GM12878 (cell line): Measurements from ENCODE around the gene KLHL36. TPM values are rescaled to one million over a fixed set of nuclear protein-coding genes. Genes with fewer than 3 reads are reported as not detected.

ENCODE experiments used
- ATAC-seq: fragments of 200-7000 bp; cut with Tn5 transposase; 3 replicates; pipeline ENCODE4 v1.9.1; 2020; ENCODE audit warnings: mild to moderate bottlenecking, moderate library complexity
- BruUV-seq: library from RNA; stranded (reverse); fragments of 400-500 nt; replicated peaks from 2 replicates; lab custom pipeline; 2021; lab: Mats Ljungman, UMichigan
- CTCF ChIA-PET: fragments of 300-600 bp; sonication (Branson Sonifier 250); formaldehyde crosslinking; extraction: SDS; loops from one replicate; lab custom pipeline; 2021; ENCODE audit warnings: inconsistent platforms; lab: Yijun Ruan, JAX
- POLR2A ChIA-PET: fragments of 350-600 bp; formaldehyde crosslinking; extraction: SDS; loops from one replicate; lab custom pipeline; 2021; ENCODE audit warnings: inconsistent platforms; lab: Charles Lee
- RAD21 ChIA-PET: fragments of 300-600 bp; sonication (Branson Sonifier 250); formaldehyde crosslinking; loops from one replicate; lab custom pipeline; 2023; ENCODE audit warnings: antibody characterized with exemption; ENCODE audit not compliant: unreplicated experiment; lab: Charles Lee
- SMC1A ChIA-PET: fragments of 300-600 bp; sonication (Branson Sonifier 250); formaldehyde crosslinking; loops from one replicate; lab custom pipeline; 2023; ENCODE audit not compliant: unreplicated experiment, uncharacterized antibody; lab: Charles Lee
- DNase-seq: peaks from one replicate; pipeline ENCODE4 v3.0.0-alpha.2; 2011; ENCODE audit warnings: low read depth, low spot score
- FAIRE-seq: peaks from 3 replicates; lab custom pipeline; 2011; peaks lifted over from hg19 to GRCh38; lab: Jason Lieb, UNC
- H2AFZ ChIP-seq: 2 replicates; pipeline ENCODE4 v1.6.0; 2011; ENCODE audit warnings: low read depth, low read length, control low read depth; ENCODE audit not compliant: control insufficient read depth
- H3K27ac ChIP-seq: 2 replicates; pipeline ENCODE4 v1.5.1; 2011; ENCODE audit warnings: control low read depth; ENCODE audit not compliant: control insufficient read depth, insufficient read depth
- H3K27me3 ChIP-seq, 2 experiments: replicated peaks in 1 of 2; 2 replicates each; pipeline versions ENCODE4 v1.6.0 to v1.6.1; 2011; ENCODE audit warnings: low read length in 1 of 2; ENCODE audit not compliant: control insufficient read depth in 2 of 2, insufficient read depth in 2 of 2
- H3K36me3 ChIP-seq, 2 experiments: 2 replicates each; pipeline ENCODE4 v1.5.1; 2011; ENCODE audit warnings: low read length in 1 of 2; ENCODE audit not compliant: control insufficient read depth in 2 of 2, insufficient read depth in 2 of 2
- H3K4me1 ChIP-seq: 2 replicates; pipeline ENCODE4 v1.6.1; 2011; ENCODE audit warnings: mild to moderate bottlenecking, low read length, moderate library complexity, mixed read lengths; ENCODE audit not compliant: control insufficient read depth, insufficient read depth
- H3K4me2 ChIP-seq: 2 replicates; pipeline ENCODE4 v1.6.0; 2011; ENCODE audit warnings: control low read depth; ENCODE audit not compliant: control insufficient read depth, insufficient read depth
- H3K4me3 ChIP-seq: fragments of 200-600 bp; sonication (generic); 2 replicates; pipeline ENCODE4 v1.5.1; 2016
- H3K79me2 ChIP-seq: 2 replicates; pipeline ENCODE4 v1.6.0; 2011; ENCODE audit warnings: low read length; ENCODE audit not compliant: control insufficient read depth, insufficient read depth
- H3K9ac ChIP-seq: 2 replicates; pipeline ENCODE4 v1.8.0; 2011; ENCODE audit warnings: low read length, control low read depth, mixed read lengths; ENCODE audit not compliant: control insufficient read depth, insufficient read depth
- H3K9me3 ChIP-seq: replicated peaks from 3 replicates; pipeline ENCODE4 v1.5.1; 2011; ENCODE audit warnings: mild to moderate bottlenecking, low read length; ENCODE audit not compliant: control insufficient read depth, insufficient read depth
- H4K20me1 ChIP-seq: 2 replicates; pipeline ENCODE4 v1.6.0; 2011; ENCODE audit not compliant: control insufficient read depth, insufficient read depth
- ATF7 ChIP-seq: fragments of 450-650 bp; IDR thresholded peaks from 2 replicates; pipeline ENCODE4 v1.6.1; 2016; ENCODE audit warnings: low read depth, mild to moderate bottlenecking
- BCLAF1 ChIP-seq: fragments of 450-650 bp; IDR thresholded peaks from 2 replicates; pipeline ENCODE4 v1.6.1; 2017; ENCODE audit warnings: antibody characterized with exemption, mild to moderate bottlenecking, moderate library complexity
- CBX3 ChIP-seq: fragments of 200-600 bp; sonication (generic); IDR thresholded peaks from 2 replicates; pipeline ENCODE4 v1.6.1; 2016; ENCODE audit warnings: low read depth, borderline replicate concordance
- MTA3 ChIP-seq: IDR thresholded peaks from 2 replicates; pipeline ENCODE4 v1.6.1; 2012; ENCODE audit warnings: low read length, inconsistent platforms, borderline replicate concordance
- POLR2A ChIP-seq: IDR thresholded peaks from 2 replicates; pipeline ENCODE4 v1.6.1; 2011; ENCODE audit warnings: low read depth, mild to moderate bottlenecking, low read length
- POU2F2 ChIP-seq: IDR thresholded peaks from 3 replicates; pipeline ENCODE4 v1.6.1; 2011; ENCODE audit warnings: low read depth, mild to moderate bottlenecking, low read length, borderline replicate concordance
- SMAD1 ChIP-seq: fragments of 450-650 bp; IDR thresholded peaks from 2 replicates; pipeline ENCODE4 v1.6.1; 2018; ENCODE audit warnings: mild to moderate bottlenecking, low read depth; ENCODE audit not compliant: partially characterized antibody
- SUZ12 ChIP-seq: fragments of 200-600 bp; sonication (generic); IDR thresholded peaks from one replicate; pipeline ENCODE4 v1.6.1; 2018; ENCODE audit warnings: antibody characterized with exemption, mild to moderate bottlenecking; ENCODE audit not compliant: unreplicated experiment
- TAF1 ChIP-seq: IDR thresholded peaks from 2 replicates; pipeline ENCODE4 v1.6.1; 2011; ENCODE audit warnings: mild to moderate bottlenecking, low read depth, low read length, borderline replicate concordance
- WRNIP1 ChIP-seq: IDR thresholded peaks from 2 replicates; pipeline ENCODE4 v1.6.1; 2011; ENCODE audit warnings: low read depth, low read length, improper control_type of control experiment, borderline replicate concordance
- YBX1 ChIP-seq: fragments of 450-650 bp; IDR thresholded peaks from 2 replicates; pipeline ENCODE4 v1.6.1; 2016; ENCODE audit warnings: antibody characterized with exemption
- ZNF384 ChIP-seq: IDR thresholded peaks from 2 replicates; pipeline ENCODE4 v1.6.1; 2012; ENCODE audit warnings: low read depth, mild to moderate bottlenecking, low read length, improper control_type of control experiment, borderline replicate concordance
- WGBS: methylation state at CpG from one replicate; pipeline ENCODE4 v1.1.6; 2016; ENCODE audit warnings: low lambda C conversion rate; ENCODE audit not compliant: insufficient replicate concordance, insufficient coverage; ENCODE audit errors: missing lambda C conversion rate; 5-methylcytosine and 5-hydroxymethylcytosine counted together
- in situ Hi-C: fragments of 300-500 bp; cut with MboI; formaldehyde crosslinking; loops from 9 replicates; pipeline ENCODE4 v1.14.3; 2018; ENCODE audit warnings: mixed read lengths
- intact Hi-C: fragments of 100-400 bp; cut with micrococcal nuclease; formaldehyde crosslinking; loops from one replicate; pipeline ENCODE4 v1.14.2; 2022; ENCODE audit not compliant: unreplicated experiment
- polyA plus RNA-seq, 11 experiments: library from polyadenylated mRNA; depleted of rRNA in 4 of 11; unstranded in 6 of 11; stranded (reverse) in 5 of 11; fragments of >200 nt; fragmentation: Nextera tagmentation in 4 of 11; fragmentation: Illumina TruSeq in 1 of 11; extraction: Ambion mirVana in 4 of 11; extraction: Trizol in 1 of 11; gene quantifications; 1 replicate in 1 of 11; 2 replicates in 10 of 11; pipeline versions ENCODE4 v1.2.1 to v1.2.3, GENCODE V29; 2011 to 2016; ENCODE audit warnings: inconsistent platforms in 2 of 11, missing spikeins in 2 of 11, low read depth in 1 of 11
- total RNA-seq, 4 experiments: library from RNA; depleted of rRNA in 3 of 4; stranded (reverse); fragments of >200 nt in 3 of 4; fragmentation: Illumina TruSeq in 1 of 4; extraction: Trizol in 1 of 4; gene quantifications; 2 replicates each; pipeline versions ENCODE4 v1.2.1 to v1.2.3, GENCODE V29; 2013 to 2021
- TF ChIP-seq, protein P1 (sequence below): IDR thresholded peaks from 2 replicates; pipeline ENCODE4 v1.6.1; 2011; ENCODE audit warnings: borderline replicate concordance, low read depth, mild to moderate bottlenecking, moderate library complexity, low read length; ENCODE audit not compliant: insufficient read depth, poor library complexity, severe bottlenecking
- TF ChIP-seq, protein P2 (sequence below): fragments of 450-650 bp; IDR thresholded peaks from 2 replicates; pipeline ENCODE4 v1.6.1; 2018; ENCODE audit warnings: borderline replicate concordance, mild to moderate bottlenecking; ENCODE audit not compliant: partially characterized antibody

The KLHL36 gene
- total and polyA plus RNA-seq, 10 of the 15 experiments (the other 5 are each of a cell fraction or from before 2014, with no cell fraction given): 2.6 to 45.3 (median 16.8) TPM

DNA sequence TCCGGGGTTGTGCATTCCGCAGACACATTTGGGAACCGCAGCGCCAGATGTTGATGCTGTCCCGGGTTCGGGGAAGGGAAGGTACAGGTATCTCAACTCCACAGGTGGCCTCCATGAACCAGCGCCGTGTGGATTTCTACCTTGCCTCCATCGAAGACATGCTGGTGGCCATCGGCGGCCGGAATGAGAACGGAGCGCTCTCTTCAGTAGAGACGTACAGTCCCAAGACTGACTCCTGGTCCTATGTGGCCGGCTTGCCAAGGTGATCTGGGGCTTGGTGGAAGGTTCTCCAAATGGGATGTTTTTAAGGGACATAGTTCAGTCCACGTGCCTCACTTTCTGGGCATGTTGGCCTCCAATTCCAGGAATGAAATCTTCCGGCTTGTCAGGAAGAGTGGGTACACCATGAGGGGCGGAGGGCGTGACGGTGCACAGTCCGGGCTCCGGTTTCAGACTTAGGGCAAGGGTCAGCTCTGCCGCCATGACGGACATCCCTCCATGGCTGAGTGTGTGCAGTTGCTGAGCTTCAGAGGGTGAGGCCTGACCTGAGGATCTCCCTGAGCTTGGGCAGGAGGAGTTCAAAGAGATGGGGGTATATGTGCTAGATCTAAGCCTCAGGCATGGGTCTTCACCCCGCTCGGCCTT is 11.5 kb downstream of the KLHL36 start:
- Histone ChIP-seq H3K79me2 (peaks cover 3% of the 10 kb centered on the region), H2AFZ (no peak overlapping the region), H3K4me1 (peaks cover 22% of the 10 kb centered on the region), H3K4me2 (no peak overlapping the region), H3K9me3 (no peaks in the 10 kb centered on the region), H3K36me3 (peaks cover 28 to 42% of the 10 kb centered on the region in 2 experiments), H3K4me3 (no peak overlapping the region), H4K20me1 (no peaks in the 10 kb centered on the region), H3K9ac (no peak overlapping the region), H3K27ac (no peak overlapping the region), H3K27me3 (no peaks in the 10 kb centered on the region)
- ChIA-PET CTCF (interaction anchor here (5.2 kb wide), 1 partner anchor 13 kb away, joined by 50 read pairs; no protein-coding TSS in a partner anchor), POLR2A (no interaction called here), RAD21 (no interaction called here), SMC1A (interaction anchor here (0.6 kb wide), 1 partner anchor 50 kb away, joined by 3 read pairs; no protein-coding TSS in a partner anchor)
- no peak for DNase-seq
- BruUV-seq: no TSS peak
- intact Hi-C loops (no loop called here), in situ Hi-C loops (no loop called here)
- ATAC-seq: no peak
- no peak for FAIRE-seq
- WGBS: 97% methylated on average over 27 of the region's 27 CpGs
- TF ChIP-seq MTA3 (no peak), TAF1 (no peak), SUZ12 (no peak), BCLAF1 (no peak), SMAD1 (no peak), CBX3 (no peak), ZNF384 (no peak), WRNIP1 (no peak), POLR2A (no peak), ATF7 (no peak), YBX1 (no peak), POU2F2 (no peak)
- TF ChIP-seq, protein P1, sequence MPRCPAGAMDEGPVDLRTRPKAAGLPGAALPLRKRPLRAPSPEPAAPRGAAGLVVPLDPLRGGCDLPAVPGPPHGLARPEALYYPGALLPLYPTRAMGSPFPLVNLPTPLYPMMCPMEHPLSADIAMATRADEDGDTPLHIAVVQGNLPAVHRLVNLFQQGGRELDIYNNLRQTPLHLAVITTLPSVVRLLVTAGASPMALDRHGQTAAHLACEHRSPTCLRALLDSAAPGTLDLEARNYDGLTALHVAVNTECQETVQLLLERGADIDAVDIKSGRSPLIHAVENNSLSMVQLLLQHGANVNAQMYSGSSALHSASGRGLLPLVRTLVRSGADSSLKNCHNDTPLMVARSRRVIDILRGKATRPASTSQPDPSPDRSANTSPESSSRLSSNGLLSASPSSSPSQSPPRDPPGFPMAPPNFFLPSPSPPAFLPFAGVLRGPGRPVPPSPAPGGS: no peak
- TF ChIP-seq, protein P2, sequence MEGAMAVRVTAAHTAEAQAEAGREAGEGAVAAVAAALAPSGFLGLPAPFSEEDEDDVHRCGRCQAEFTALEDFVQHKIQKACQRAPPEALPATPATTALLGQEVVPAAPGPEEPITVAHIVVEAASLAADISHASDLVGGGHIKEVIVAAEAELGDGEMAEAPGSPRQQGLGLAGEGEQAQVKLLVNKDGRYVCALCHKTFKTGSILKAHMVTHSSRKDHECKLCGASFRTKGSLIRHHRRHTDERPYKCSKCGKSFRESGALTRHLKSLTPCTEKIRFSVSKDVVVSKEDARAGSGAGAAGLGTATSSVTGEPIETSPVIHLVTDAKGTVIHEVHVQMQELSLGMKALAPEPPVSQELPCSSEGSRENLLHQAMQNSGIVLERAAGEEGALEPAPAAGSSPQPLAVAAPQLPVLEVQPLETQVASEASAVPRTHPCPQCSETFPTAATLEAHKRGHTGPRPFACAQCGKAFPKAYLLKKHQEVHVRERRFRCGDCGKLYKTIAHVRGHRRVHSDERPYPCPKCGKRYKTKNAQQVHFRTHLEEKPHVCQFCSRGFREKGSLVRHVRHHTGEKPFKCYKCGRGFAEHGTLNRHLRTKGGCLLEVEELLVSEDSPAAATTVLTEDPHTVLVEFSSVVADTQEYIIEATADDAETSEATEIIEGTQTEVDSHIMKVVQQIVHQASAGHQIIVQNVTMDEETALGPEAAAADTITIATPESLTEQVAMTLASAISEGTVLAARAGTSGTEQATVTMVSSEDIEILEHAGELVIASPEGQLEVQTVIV: no peak
